ENCODE results near the gene PNPLA8. TPM values are rescaled to one million over a fixed set of nuclear protein-coding genes. Genes with fewer than 3 reads are reported as not detected.

The PNPLA8 gene
- total RNA-seq, 4 donors from 2014 or later, result 42.9 to 62.1 (median 47.2) TPM

- H3K9me3 ChIP-seq, result no peaks in the 10 kb centered on the region
- H3K4me1 ChIP-seq, result peaks cover 0 to 10% of the 10 kb centered on the region in 2 donors
- no peak for DNase-seq
- no peak overlapping the region for H3K4me3 ChIP-seq (replicated peaks in 1 of 3)
- 53 to 63% methylated on average over 4 of the region's 4 CpGs for whole genome bisulfite sequencing, 2 donors
- no peaks in the 10 kb centered on the region for H3K36me3 ChIP-seq
- no peaks in the 10 kb centered on the region for H3K27me3 ChIP-seq
- TF ChIP-seq POLR2A (IDR thresholded peaks at IDR 0.05), result no peak
- TF ChIP-seq CTCF (IDR thresholded peaks at IDR 0.05), result no peak
- intact Hi-C loops (cut with DNase I), result loop anchor here (10.0 kb wide), 1 partner anchor 269 kb away; no protein-coding TSS in a partner anchor
- no peak overlapping the region for H3K27ac ChIP-seq
Observed at GRCh38 chr7:108454317-108454673, 71.6 kb downstream of the PNPLA8 start.

- no peak for TF ChIP-seq CTCF (IDR thresholded peaks at IDR 0.05)
- TF ChIP-seq POLR2A (IDR thresholded peaks at IDR 0.05), result no peak
- intact Hi-C loops (cut with DNase I), result loop anchor here (10.0 kb wide), 1 partner anchor 269 kb away; no protein-coding TSS in a partner anchor
Observed at GRCh38 chr7:108453320-108453719, 72.6 kb downstream of the PNPLA8 start.

GRCh38 chr7:108452707-108453106, 73.2 kb downstream of the PNPLA8 start:
- DNase-seq, result no peak
- peaks cover 0 to 10% of the 10 kb centered on the region in 2 donors for H3K4me1 ChIP-seq
- H3K27me3 ChIP-seq, result no peaks in the 10 kb centered on the region
- WGBS, 2 donors, result 73 to 81% methylated on average over 2 of the region's 2 CpGs
- no peaks in the 10 kb centered on the region for H3K36me3 ChIP-seq
- peak in 4 of 6 experiments; percentile 10 to 43 (median 33) for TF ChIP-seq CTCF (IDR thresholded peaks at IDR 0.05)
- TF ChIP-seq POLR2A (IDR thresholded peaks at IDR 0.05), result no peak
- no peaks in the 10 kb centered on the region for H3K9me3 ChIP-seq
- intact Hi-C loops (cut with DNase I), result loop anchor here (10.0 kb wide), 1 partner anchor 268 kb away; no protein-coding TSS in a partner anchor
- H3K27ac ChIP-seq, result no peak overlapping the region
- H3K4me3 ChIP-seq (replicated peaks in 1 of 3), result no peak overlapping the region

More at GRCh38 chr7:108453320-108453719, 72.6 kb downstream of the PNPLA8 start:
- 93 to 94% methylated on average over 4 of the region's 4 CpGs for WGBS, 2 donors
- peaks cover 0 to 10% of the 10 kb centered on the region in 2 donors for H3K4me1 ChIP-seq
- H3K9me3 ChIP-seq, result no peaks in the 10 kb centered on the region
- DNase-seq, result no peak
- no peaks in the 10 kb centered on the region for H3K36me3 ChIP-seq
- H3K27me3 ChIP-seq, result no peaks in the 10 kb centered on the region
- H3K4me3 ChIP-seq (replicated peaks in 1 of 3), result no peak overlapping the region
- no peak overlapping the region for H3K27ac ChIP-seq

- intact Hi-C loops (cut with DNase I), result loop anchor here (10.0 kb wide), 1 partner anchor 267 kb away; no protein-coding TSS in a partner anchor
- DNase-seq, result no peak
- Histone ChIP-seq H3K4me1 (peaks cover 0 to 10% of the 10 kb centered on the region in 2 donors), H3K27ac (no peak overlapping the region), H3K9me3 (no peaks in the 10 kb centered on the region), H3K4me3 (replicated peaks in 1 of 3) (no peak overlapping the region), H3K27me3 (no peaks in the 10 kb centered on the region), H3K36me3 (no peaks in the 10 kb centered on the region)
- WGBS, 2 donors, result 89 to 92% methylated on average over 2 of the region's 2 CpGs
- TF ChIP-seq POLR2A (IDR thresholded peaks at IDR 0.05) (no peak), CTCF (IDR thresholded peaks at IDR 0.05) (no peak)
Observed at GRCh38 chr7:108451296-108451848, 74.6 kb downstream of the PNPLA8 start.

- no peak for DNase-seq
- no peak overlapping the region for H3K27ac ChIP-seq
- H3K4me3 ChIP-seq (replicated peaks in 1 of 3), result no peak overlapping the region
- peaks cover 0 to 8% of the 10 kb centered on the region in 2 donors for H3K4me1 ChIP-seq
- H3K36me3 ChIP-seq, result no peaks in the 10 kb centered on the region
- TF ChIP-seq CTCF (IDR thresholded peaks at IDR 0.05) (no peak), POLR2A (IDR thresholded peaks at IDR 0.05) (no peak)
- no peaks in the 10 kb centered on the region for H3K9me3 ChIP-seq
- H3K27me3 ChIP-seq, result no peaks in the 10 kb centered on the region
- 94 to 98% methylated on average over 1 of the region's 1 CpG for WGBS, 2 donors
- intact Hi-C loops (cut with DNase I), result loop anchor here (10.0 kb wide), 1 partner anchor 265 kb away; no protein-coding TSS in a partner anchor
Observed at GRCh38 chr7:108450160-108450559, 75.8 kb downstream of the PNPLA8 start.
